Measurements from ENCODE around the gene PRKCA. TPM values are rescaled to one million over a fixed set of nuclear protein-coding genes. Genes with fewer than 3 reads are reported as not detected.

The PRKCA gene
- total and polyA plus RNA-seq, 2 experiments from 2014 or later: 6.4 to 35.4 TPM

GRCh38 chr17:66627985-66628384 lies 325.6 kb downstream of the PRKCA start:
- Histone ChIP-seq H3K79me2 (replicated peaks; ENCODE audit: insufficient read depth) (no peaks in the 10 kb centered on the region), H2AFZ (no peak overlapping the region), H4K20me1 (replicated peaks; ENCODE audit: insufficient read depth) (no peaks in the 10 kb centered on the region), H3K4me2 (no peak overlapping the region), H3K36me3 (ENCODE audit: insufficient read depth) (no peaks in the 10 kb centered on the region), H3K27ac (ENCODE audit: low read depth) (no peak overlapping the region), H3K27me3 (ENCODE audit: insufficient read depth) (no peaks in the 10 kb centered on the region), H3K4me1 (ENCODE audit: insufficient read depth) (0 out of 2 replicates have a peak, but pooled peaks cover 2% of the 10 kb centered on the region), H3K9me2 (ENCODE audit: insufficient read depth) (0 out of 2 replicates have a peak, but pooled peaks cover 9% of the 10 kb centered on the region), H3K4me3 (no peak overlapping the region), H3F3A (replicated peaks; ENCODE audit: low read depth) (no peaks in the 10 kb centered on the region)
- TF ChIP-seq ZNF331 (CRISPR knock-in tag; IDR thresholded peaks at IDR 0.05; ENCODE audit: low read depth): no peak
- TF ChIP-seq, protein P1, sequence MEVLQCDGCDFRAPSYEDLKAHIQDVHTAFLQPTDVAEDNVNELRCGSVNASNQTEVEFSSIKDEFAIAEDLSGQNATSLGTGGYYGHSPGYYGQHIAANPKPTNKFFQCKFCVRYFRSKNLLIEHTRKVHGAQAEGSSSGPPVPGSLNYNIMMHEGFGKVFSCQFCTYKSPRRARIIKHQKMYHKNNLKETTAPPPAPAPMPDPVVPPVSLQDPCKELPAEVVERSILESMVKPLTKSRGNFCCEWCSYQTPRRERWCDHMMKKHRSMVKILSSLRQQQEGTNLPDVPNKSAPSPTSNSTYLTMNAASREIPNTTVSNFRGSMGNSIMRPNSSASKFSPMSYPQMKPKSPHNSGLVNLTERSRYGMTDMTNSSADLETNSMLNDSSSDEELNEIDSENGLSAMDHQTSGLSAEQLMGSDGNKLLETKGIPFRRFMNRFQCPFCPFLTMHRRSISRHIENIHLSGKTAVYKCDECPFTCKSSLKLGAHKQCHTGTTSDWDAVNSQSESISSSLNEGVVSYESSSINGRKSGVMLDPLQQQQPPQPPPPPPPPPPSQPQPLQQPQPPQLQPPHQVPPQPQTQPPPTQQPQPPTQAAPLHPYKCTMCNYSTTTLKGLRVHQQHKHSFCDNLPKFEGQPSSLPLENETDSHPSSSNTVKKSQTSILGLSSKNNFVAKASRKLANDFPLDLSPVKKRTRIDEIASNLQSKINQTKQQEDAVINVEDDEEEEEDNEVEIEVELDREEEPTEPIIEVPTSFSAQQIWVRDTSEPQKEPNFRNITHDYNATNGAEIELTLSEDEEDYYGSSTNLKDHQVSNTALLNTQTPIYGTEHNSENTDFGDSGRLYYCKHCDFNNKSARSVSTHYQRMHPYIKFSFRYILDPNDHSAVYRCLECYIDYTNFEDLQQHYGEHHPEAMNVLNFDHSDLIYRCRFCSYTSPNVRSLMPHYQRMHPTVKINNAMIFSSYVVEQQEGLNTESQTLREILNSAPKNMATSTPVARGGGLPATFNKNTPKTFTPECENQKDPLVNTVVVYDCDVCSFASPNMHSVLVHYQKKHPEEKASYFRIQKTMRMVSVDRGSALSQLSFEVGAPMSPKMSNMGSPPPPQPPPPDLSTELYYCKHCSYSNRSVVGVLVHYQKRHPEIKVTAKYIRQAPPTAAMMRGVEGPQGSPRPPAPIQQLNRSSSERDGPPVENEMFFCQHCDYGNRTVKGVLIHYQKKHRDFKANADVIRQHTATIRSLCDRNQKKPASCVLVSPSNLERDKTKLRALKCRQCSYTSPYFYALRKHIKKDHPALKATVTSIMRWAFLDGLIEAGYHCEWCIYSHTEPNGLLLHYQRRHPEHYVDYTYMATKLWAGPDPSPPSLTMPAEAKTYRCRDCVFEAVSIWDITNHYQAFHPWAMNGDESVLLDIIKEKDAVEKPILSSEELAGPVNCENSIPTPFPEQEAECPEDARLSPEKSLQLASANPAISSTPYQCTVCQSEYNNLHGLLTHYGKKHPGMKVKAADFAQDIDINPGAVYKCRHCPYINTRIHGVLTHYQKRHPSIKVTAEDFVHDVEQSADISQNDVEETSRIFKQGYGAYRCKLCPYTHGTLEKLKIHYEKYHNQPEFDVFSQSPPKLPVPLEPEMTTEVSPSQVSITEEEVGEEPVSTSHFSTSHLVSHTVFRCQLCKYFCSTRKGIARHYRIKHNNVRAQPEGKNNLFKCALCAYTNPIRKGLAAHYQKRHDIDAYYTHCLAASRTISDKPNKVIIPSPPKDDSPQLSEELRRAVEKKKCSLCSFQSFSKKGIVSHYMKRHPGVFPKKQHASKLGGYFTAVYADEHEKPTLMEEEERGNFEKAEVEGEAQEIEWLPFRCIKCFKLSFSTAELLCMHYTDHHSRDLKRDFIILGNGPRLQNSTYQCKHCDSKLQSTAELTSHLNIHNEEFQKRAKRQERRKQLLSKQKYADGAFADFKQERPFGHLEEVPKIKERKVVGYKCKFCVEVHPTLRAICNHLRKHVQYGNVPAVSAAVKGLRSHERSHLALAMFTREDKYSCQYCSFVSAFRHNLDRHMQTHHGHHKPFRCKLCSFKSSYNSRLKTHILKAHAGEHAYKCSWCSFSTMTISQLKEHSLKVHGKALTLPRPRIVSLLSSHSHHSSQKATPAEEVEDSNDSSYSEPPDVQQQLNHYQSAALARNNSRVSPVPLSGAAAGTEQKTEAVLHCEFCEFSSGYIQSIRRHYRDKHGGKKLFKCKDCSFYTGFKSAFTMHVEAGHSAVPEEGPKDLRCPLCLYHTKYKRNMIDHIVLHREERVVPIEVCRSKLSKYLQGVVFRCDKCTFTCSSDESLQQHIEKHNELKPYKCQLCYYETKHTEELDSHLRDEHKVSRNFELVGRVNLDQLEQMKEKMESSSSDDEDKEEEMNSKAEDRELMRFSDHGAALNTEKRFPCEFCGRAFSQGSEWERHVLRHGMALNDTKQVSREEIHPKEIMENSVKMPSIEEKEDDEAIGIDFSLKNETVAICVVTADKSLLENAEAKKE (CRISPR knock-in tag; IDR thresholded peaks at IDR 0.05): no peak
- TF ChIP-seq CREB1 (CRISPR knock-in tag; IDR thresholded peaks at IDR 0.05; ENCODE audit: low read depth): no peak
- no peak for TF ChIP-seq EZH2phosphoT487 (IDR thresholded peaks at IDR 0.05; ENCODE audit: unreplicated experiment)
- TF ChIP-seq, protein P2, sequence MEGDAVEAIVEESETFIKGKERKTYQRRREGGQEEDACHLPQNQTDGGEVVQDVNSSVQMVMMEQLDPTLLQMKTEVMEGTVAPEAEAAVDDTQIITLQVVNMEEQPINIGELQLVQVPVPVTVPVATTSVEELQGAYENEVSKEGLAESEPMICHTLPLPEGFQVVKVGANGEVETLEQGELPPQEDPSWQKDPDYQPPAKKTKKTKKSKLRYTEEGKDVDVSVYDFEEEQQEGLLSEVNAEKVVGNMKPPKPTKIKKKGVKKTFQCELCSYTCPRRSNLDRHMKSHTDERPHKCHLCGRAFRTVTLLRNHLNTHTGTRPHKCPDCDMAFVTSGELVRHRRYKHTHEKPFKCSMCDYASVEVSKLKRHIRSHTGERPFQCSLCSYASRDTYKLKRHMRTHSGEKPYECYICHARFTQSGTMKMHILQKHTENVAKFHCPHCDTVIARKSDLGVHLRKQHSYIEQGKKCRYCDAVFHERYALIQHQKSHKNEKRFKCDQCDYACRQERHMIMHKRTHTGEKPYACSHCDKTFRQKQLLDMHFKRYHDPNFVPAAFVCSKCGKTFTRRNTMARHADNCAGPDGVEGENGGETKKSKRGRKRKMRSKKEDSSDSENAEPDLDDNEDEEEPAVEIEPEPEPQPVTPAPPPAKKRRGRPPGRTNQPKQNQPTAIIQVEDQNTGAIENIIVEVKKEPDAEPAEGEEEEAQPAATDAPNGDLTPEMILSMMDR (conservative IDR thresholded peaks at IDR 0.05; ENCODE audit: low read depth in 2 of 2): no peak
- no peak for TF ChIP-seq REST (IDR thresholded peaks at IDR 0.05; ENCODE audit: unreplicated experiment)
- no peak for TF ChIP-seq ZNF114 (CRISPR knock-in tag; IDR thresholded peaks at IDR 0.05)
- TF ChIP-seq EZH2 (IDR thresholded peaks at IDR 0.05; ENCODE audit: low read depth, unreplicated experiment): no peak
- TF ChIP-seq NANOG (IDR thresholded peaks at IDR 0.05; ENCODE audit: borderline replicate concordance): no peak
- TF ChIP-seq JUNB (IDR thresholded peaks at IDR 0.05; ENCODE audit: unreplicated experiment): no peak
- no peak for TF ChIP-seq STAT1 (IDR thresholded peaks at IDR 0.05; ENCODE audit: unreplicated experiment)
- TF ChIP-seq, protein P3, sequence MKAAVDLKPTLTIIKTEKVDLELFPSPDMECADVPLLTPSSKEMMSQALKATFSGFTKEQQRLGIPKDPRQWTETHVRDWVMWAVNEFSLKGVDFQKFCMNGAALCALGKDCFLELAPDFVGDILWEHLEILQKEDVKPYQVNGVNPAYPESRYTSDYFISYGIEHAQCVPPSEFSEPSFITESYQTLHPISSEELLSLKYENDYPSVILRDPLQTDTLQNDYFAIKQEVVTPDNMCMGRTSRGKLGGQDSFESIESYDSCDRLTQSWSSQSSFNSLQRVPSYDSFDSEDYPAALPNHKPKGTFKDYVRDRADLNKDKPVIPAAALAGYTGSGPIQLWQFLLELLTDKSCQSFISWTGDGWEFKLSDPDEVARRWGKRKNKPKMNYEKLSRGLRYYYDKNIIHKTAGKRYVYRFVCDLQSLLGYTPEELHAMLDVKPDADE (IDR thresholded peaks at IDR 0.05): no peak
- TF ChIP-seq POLR2AphosphoS5 (IDR thresholded peaks at IDR 0.05; ENCODE audit: low read depth): no peak
- Mint-ChIP-seq H3K4me1 (peaks cover 4% of the 10 kb centered on the region; the same call in 2 of the 3 replicates), H3K9me3 (no peaks in the 10 kb centered on the region), H3K4me3 (no peak overlapping the region), H3K36me3 (ENCODE audit: low read depth) (no peaks in the 10 kb centered on the region), H3K27me3 (ENCODE audit: insufficient read depth, low read depth, poor library complexity) (no peaks in the 10 kb centered on the region), H3K27ac (no peak overlapping the region; the same call in 1 of the 2 replicates)
- DNase-seq (ENCODE audit: low spot score) (no peak), ATAC-seq (no peak)
